SU-DHL-6 (cell line): Measurements from ENCODE around the gene C3orf22.

ENCODE experiments used
- H2AFZ ChIP-seq: fragments of 200-600 bp; sonication (generic); 2 replicates; pipeline ENCODE4 v1.6.1; 2014; ENCODE audit warnings: low read depth, mild to moderate bottlenecking, moderate library complexity, mixed read lengths, antibody characterized with exemption, low read length; ENCODE audit not compliant: severe bottlenecking
- H3F3A ChIP-seq: fragments of 200-600 bp; shearing (Covaris generic); 2 replicates; pipeline ENCODE4 v1.6.0; 2016; ENCODE audit warnings: antibody characterized with exemption, mild to moderate bottlenecking; ENCODE audit not compliant: insufficient read depth
- H3K27ac ChIP-seq: fragments of 200-600 bp; sonication (generic); 2 replicates; pipeline ENCODE4 v1.5.1; 2016; ENCODE audit warnings: low read depth, mild to moderate bottlenecking, low read length, moderate library complexity, mixed read lengths
- H3K27me3 ChIP-seq: fragments of 200-600 bp; sonication (generic), shearing (Covaris generic); 2 replicates; pipeline ENCODE4 v1.6.0; 2014; ENCODE audit warnings: mild to moderate bottlenecking, low read length
- H3K36me3 ChIP-seq: fragments of 200-600 bp; sonication (generic); 2 replicates; pipeline ENCODE4 v1.6.1; 2014; ENCODE audit warnings: mild to moderate bottlenecking, low read length, mixed read lengths
- H3K4me2 ChIP-seq: fragments of 300-600, 200-600 bp; shearing (Covaris generic), sonication (generic); 2 replicates; pipeline ENCODE4 v1.6.0; 2014; ENCODE audit warnings: low read length, low read depth, mild to moderate bottlenecking; ENCODE audit not compliant: poor library complexity, severe bottlenecking
- H3K4me3 ChIP-seq: fragments of 200-600 bp; sonication (generic); 2 replicates; pipeline ENCODE4 v1.5.1; 2014; ENCODE audit warnings: antibody characterized with exemption, low read length, mild to moderate bottlenecking, mixed read lengths; ENCODE audit not compliant: insufficient read depth, poor library complexity, severe bottlenecking
- H3K79me2 ChIP-seq: fragments of 200-600 bp; sonication (generic); 2 replicates; pipeline ENCODE4 v1.6.1; 2014; ENCODE audit warnings: mild to moderate bottlenecking, low read length, moderate library complexity; ENCODE audit not compliant: insufficient read depth
- H3K9ac ChIP-seq: fragments of 200-600 bp; sonication (generic); 2 replicates; pipeline ENCODE4 v1.7.0; 2014; ENCODE audit warnings: mild to moderate bottlenecking, low read length
- H3K9me2 ChIP-seq: fragments of 200-600 bp; sonication (generic); replicated peaks from 2 replicates; pipeline ENCODE4 v1.6.1; 2014; ENCODE audit warnings: low read length; ENCODE audit not compliant: insufficient read depth
- H3K9me3 ChIP-seq: fragments of 200-600 bp; sonication (generic); 2 replicates; pipeline ENCODE4 v1.6.1; 2014; ENCODE audit warnings: low read length, mixed read lengths; ENCODE audit not compliant: insufficient read depth
- H4K20me1 ChIP-seq: fragments of 200-600 bp; sonication (generic); 2 replicates; pipeline ENCODE4 v1.6.1; 2014; ENCODE audit warnings: low read depth, mild to moderate bottlenecking, antibody characterized with exemption, low read length, moderate library complexity, mixed read lengths
- CTCF ChIP-seq: fragments of 200-600 bp; sonication (generic); IDR thresholded peaks from one replicate; pipeline ENCODE4 v1.5.1; 2017; ENCODE audit warnings: antibody characterized with exemption, mild to moderate bottlenecking, low read length, moderate library complexity; ENCODE audit not compliant: insufficient read depth, poor library complexity, severe bottlenecking
- EZH2phosphoT487 ChIP-seq: fragments of 200-600 bp; sonication (generic), shearing (Covaris generic); conservative IDR thresholded peaks from 2 replicates; pipeline ENCODE4 v1.6.1; 2018; ENCODE audit warnings: mild to moderate bottlenecking, antibody characterized with exemption, low read length, moderate library complexity, mixed read lengths

The C3orf22 gene

GRCh38 chr3:126508564-126508964 is 50.2 kb downstream of the C3orf22 start:
- no peak overlapping the region for H3K4me2 ChIP-seq
- TF ChIP-seq CTCF, result no peak
- no peak for TF ChIP-seq EZH2phosphoT487
- no peak overlapping the region for H3K9ac ChIP-seq
- no peak overlapping the region for H3K4me3 ChIP-seq
- H3K79me2 ChIP-seq, result no peaks in the 10 kb centered on the region
- no peaks in the 10 kb centered on the region for H3K27me3 ChIP-seq
- H2AFZ ChIP-seq, result no peak overlapping the region
- no peaks in the 10 kb centered on the region for H3K9me3 ChIP-seq
- no peaks in the 10 kb centered on the region for H3K36me3 ChIP-seq
- no peaks in the 10 kb centered on the region for H3F3A ChIP-seq
- no peak overlapping the region for H3K27ac ChIP-seq
- no peaks in the 10 kb centered on the region for H4K20me1 ChIP-seq
- no peaks in the 10 kb centered on the region for H3K9me2 ChIP-seq

GRCh38 chr3:126507886-126508285 is 50.8 kb downstream of the C3orf22 start:
- Histone ChIP-seq H3K9me2 (no peaks in the 10 kb centered on the region), H3K4me2 (no peak overlapping the region), H3K27ac (no peak overlapping the region), H3K27me3 (no peaks in the 10 kb centered on the region), H3K9me3 (no peaks in the 10 kb centered on the region), H4K20me1 (no peaks in the 10 kb centered on the region), H3K79me2 (no peaks in the 10 kb centered on the region), H3K4me3 (no peak overlapping the region), H2AFZ (no peak overlapping the region), H3K9ac (no peak overlapping the region), H3F3A (no peaks in the 10 kb centered on the region), H3K36me3 (no peaks in the 10 kb centered on the region)
- no peak for TF ChIP-seq EZH2phosphoT487

GRCh38 chr3:126503701-126504100 is 55.0 kb downstream of the C3orf22 start:
- H3K36me3 ChIP-seq, result no peaks in the 10 kb centered on the region
- H3K4me2 ChIP-seq, result no peak overlapping the region
- H3K27ac ChIP-seq, result no peak overlapping the region
- H3K27me3 ChIP-seq, result no peaks in the 10 kb centered on the region
- no peak overlapping the region for H3K9ac ChIP-seq
- H3F3A ChIP-seq, result no peaks in the 10 kb centered on the region
- TF ChIP-seq CTCF, result no peak
- no peak for TF ChIP-seq EZH2phosphoT487
- no peaks in the 10 kb centered on the region for H3K79me2 ChIP-seq
- no peaks in the 10 kb centered on the region for H3K9me3 ChIP-seq
- no peaks in the 10 kb centered on the region for H4K20me1 ChIP-seq
- H3K9me2 ChIP-seq, result no peaks in the 10 kb centered on the region
- no peak overlapping the region for H2AFZ ChIP-seq
- no peak overlapping the region for H3K4me3 ChIP-seq

GRCh38 chr3:126502656-126503055 is 56.1 kb downstream of the C3orf22 start:
- no peaks in the 10 kb centered on the region for H3F3A ChIP-seq
- no peak overlapping the region for H2AFZ ChIP-seq
- H3K4me2 ChIP-seq, result no peak overlapping the region
- no peak for TF ChIP-seq EZH2phosphoT487
- no peak for TF ChIP-seq CTCF
- no peaks in the 10 kb centered on the region for H3K27me3 ChIP-seq
- H4K20me1 ChIP-seq, result no peaks in the 10 kb centered on the region
- H3K27ac ChIP-seq, result no peak overlapping the region
- no peak overlapping the region for H3K9ac ChIP-seq
- no peaks in the 10 kb centered on the region for H3K36me3 ChIP-seq
- no peaks in the 10 kb centered on the region for H3K9me2 ChIP-seq
- H3K79me2 ChIP-seq, result no peaks in the 10 kb centered on the region
- H3K9me3 ChIP-seq, result no peaks in the 10 kb centered on the region
- no peak overlapping the region for H3K4me3 ChIP-seq
